ENCODE measurements around the gene LEMD1.

Gene LEMD1

GRCh38 chr1:205421798-205422197 is at the start of gene LEMD1:
LEMD1 (minus strand) TSS chr1:205422056; CDS start chr1:205420536, 1,520 bp downstream.
- H3K36me3 ChIP-seq (ENCODE audit: control insufficient read depth in 5 of 5, insufficient read depth in 5 of 5, low read length in 5 of 5) = no peaks in the 10 kb centered on the region
- peaks cover 3 to 12% (median 6%) of the 10 kb centered on the region in 5 donors for H3K27me3 ChIP-seq (ENCODE audit: control insufficient read depth in 5 of 5, insufficient read depth in 4 of 5, low read length in 5 of 5)
- H3K27ac ChIP-seq (ENCODE audit: low read depth, low read length) = no peak within 1 kb of the TSS
- H3K9me3 ChIP-seq (ENCODE audit: control insufficient read depth in 5 of 5, low read length in 5 of 5) = no peaks in the 10 kb centered on the region
- H3K4me1 ChIP-seq (ENCODE audit: control insufficient read depth in 5 of 5, insufficient read depth in 5 of 5, low read length in 5 of 5) = no peaks in the 10 kb centered on the region
- no peak within 1 kb of the TSS for H3K9ac ChIP-seq (ENCODE audit: low read length in 5 of 5)
- H3K4me3 ChIP-seq (ENCODE audit: low read depth in 1 of 5, low read length in 5 of 5) = no peak within 1 kb of the TSS

- Histone ChIP-seq H3K36me3 (ENCODE audit: control insufficient read depth in 5 of 5, insufficient read depth in 5 of 5, low read length in 5 of 5) (no peaks in the 10 kb centered on the region), H3K9me3 (ENCODE audit: control insufficient read depth in 5 of 5, low read length in 5 of 5) (peaks cover 0 to 8% (median 5%) of the 10 kb centered on the region in 5 donors), H3K27ac (ENCODE audit: low read depth, low read length) (no peak overlapping the region), H3K9ac (ENCODE audit: low read length in 5 of 5) (no peak overlapping the region), H3K4me3 (ENCODE audit: low read depth in 1 of 5, low read length in 5 of 5) (no peak overlapping the region), H3K4me1 (ENCODE audit: control insufficient read depth in 5 of 5, insufficient read depth in 5 of 5, low read length in 5 of 5) (peaks cover 2 to 12% (median 8%) of the 10 kb centered on the region in 5 donors), H3K27me3 (ENCODE audit: control insufficient read depth in 5 of 5, insufficient read depth in 4 of 5, low read length in 5 of 5) (peaks cover 8 to 30% (median 22%) of the 10 kb centered on the region in 5 donors)
Measured at GRCh38 chr1:205470131-205470530, 48.3 kb upstream of the LEMD1 start.

GRCh38 chr1:205466595-205467220 is 44.9 kb upstream of the LEMD1 start:
- H3K4me1 ChIP-seq (ENCODE audit: control insufficient read depth in 5 of 5, insufficient read depth in 5 of 5, low read length in 5 of 5) = peaks cover 2 to 12% (median 8%) of the 10 kb centered on the region in 5 donors
- H3K36me3 ChIP-seq (ENCODE audit: control insufficient read depth in 5 of 5, insufficient read depth in 5 of 5, low read length in 5 of 5) = no peaks in the 10 kb centered on the region
- H3K9ac ChIP-seq (ENCODE audit: low read length in 5 of 5) = no peak overlapping the region
- no peak overlapping the region for H3K4me3 ChIP-seq (ENCODE audit: low read depth in 1 of 5, low read length in 5 of 5)
- no peak overlapping the region for H3K27ac ChIP-seq (ENCODE audit: low read depth, low read length)
- no peaks in the 10 kb centered on the region for H3K9me3 ChIP-seq (ENCODE audit: control insufficient read depth in 5 of 5, low read length in 5 of 5)
- H3K27me3 ChIP-seq (ENCODE audit: control insufficient read depth in 5 of 5, insufficient read depth in 4 of 5, low read length in 5 of 5) = peaks cover 9 to 21% (median 13%) of the 10 kb centered on the region in 5 donors

GRCh38 chr1:205465392-205465791 is 43.5 kb upstream of the LEMD1 start:
- Histone ChIP-seq H3K27ac (ENCODE audit: low read depth, low read length) (no peak overlapping the region), H3K9ac (ENCODE audit: low read length in 5 of 5) (no peak overlapping the region), H3K4me3 (ENCODE audit: low read depth in 1 of 5, low read length in 5 of 5) (no peak overlapping the region), H3K36me3 (ENCODE audit: control insufficient read depth in 5 of 5, insufficient read depth in 5 of 5, low read length in 5 of 5) (no peaks in the 10 kb centered on the region), H3K4me1 (ENCODE audit: control insufficient read depth in 5 of 5, insufficient read depth in 5 of 5, low read length in 5 of 5) (peaks cover 2 to 12% (median 8%) of the 10 kb centered on the region in 5 donors), H3K27me3 (ENCODE audit: control insufficient read depth in 5 of 5, insufficient read depth in 4 of 5, low read length in 5 of 5) (peaks cover 10 to 24% (median 17%) of the 10 kb centered on the region in 5 donors), H3K9me3 (ENCODE audit: control insufficient read depth in 5 of 5, low read length in 5 of 5) (no peaks in the 10 kb centered on the region)

GRCh38 chr1:205458777-205459566 is 37.1 kb upstream of the LEMD1 start:
- Histone ChIP-seq H3K4me3 (ENCODE audit: low read depth in 1 of 5, low read length in 5 of 5) (no peak overlapping the region), H3K4me1 (ENCODE audit: control insufficient read depth in 5 of 5, insufficient read depth in 5 of 5, low read length in 5 of 5) (peaks cover 0 to 12% (median 8%) of the 10 kb centered on the region in 5 donors), H3K27ac (ENCODE audit: low read depth, low read length) (no peak overlapping the region), H3K9ac (ENCODE audit: low read length in 5 of 5) (no peak overlapping the region), H3K36me3 (ENCODE audit: control insufficient read depth in 5 of 5, insufficient read depth in 5 of 5, low read length in 5 of 5) (no peaks in the 10 kb centered on the region), H3K27me3 (ENCODE audit: control insufficient read depth in 5 of 5, insufficient read depth in 4 of 5, low read length in 5 of 5) (peaks cover 20 to 58% (median 52%) of the 10 kb centered on the region in 5 donors), H3K9me3 (ENCODE audit: control insufficient read depth in 5 of 5, low read length in 5 of 5) (no peaks in the 10 kb centered on the region)

GRCh38 chr1:205456868-205457745 is 35.3 kb upstream of the LEMD1 start:
- Histone ChIP-seq H3K36me3 (ENCODE audit: control insufficient read depth in 5 of 5, insufficient read depth in 5 of 5, low read length in 5 of 5) (no peaks in the 10 kb centered on the region), H3K9me3 (ENCODE audit: control insufficient read depth in 5 of 5, low read length in 5 of 5) (no peaks in the 10 kb centered on the region), H3K4me3 (ENCODE audit: low read depth in 1 of 5, low read length in 5 of 5) (peak overlapping the region in 2 of 5 donors; percentile 11 to 22), H3K9ac (ENCODE audit: low read length in 5 of 5) (no peak overlapping the region), H3K27me3 (ENCODE audit: control insufficient read depth in 5 of 5, insufficient read depth in 4 of 5, low read length in 5 of 5) (peaks cover 33 to 76% (median 67%) of the 10 kb centered on the region in 5 donors), H3K4me1 (ENCODE audit: control insufficient read depth in 5 of 5, insufficient read depth in 5 of 5, low read length in 5 of 5) (peaks cover 0 to 12% (median 8%) of the 10 kb centered on the region in 5 donors), H3K27ac (ENCODE audit: low read depth, low read length) (no peak overlapping the region)

- H3K4me3 ChIP-seq (ENCODE audit: low read depth in 1 of 5, low read length in 5 of 5) = peak overlapping the region in 2 of 5 donors; percentile 11 to 22
- H3K27me3 ChIP-seq (ENCODE audit: control insufficient read depth in 5 of 5, insufficient read depth in 4 of 5, low read length in 5 of 5) = peaks cover 38 to 80% (median 70%) of the 10 kb centered on the region in 5 donors
- no peaks in the 10 kb centered on the region for H3K9me3 ChIP-seq (ENCODE audit: control insufficient read depth in 5 of 5, low read length in 5 of 5)
- peaks cover 0 to 12% (median 8%) of the 10 kb centered on the region in 5 donors for H3K4me1 ChIP-seq (ENCODE audit: control insufficient read depth in 5 of 5, insufficient read depth in 5 of 5, low read length in 5 of 5)
- H3K27ac ChIP-seq (ENCODE audit: low read depth, low read length) = no peak overlapping the region
- no peak overlapping the region for H3K9ac ChIP-seq (ENCODE audit: low read length in 5 of 5)
- H3K36me3 ChIP-seq (ENCODE audit: control insufficient read depth in 5 of 5, insufficient read depth in 5 of 5, low read length in 5 of 5) = no peaks in the 10 kb centered on the region
Measured at GRCh38 chr1:205456383-205456867, 34.6 kb upstream of the LEMD1 start.

- no peaks in the 10 kb centered on the region for H3K36me3 ChIP-seq (ENCODE audit: control insufficient read depth in 5 of 5, insufficient read depth in 5 of 5, low read length in 5 of 5)
- peaks cover 0 to 12% (median 8%) of the 10 kb centered on the region in 5 donors for H3K4me1 ChIP-seq (ENCODE audit: control insufficient read depth in 5 of 5, insufficient read depth in 5 of 5, low read length in 5 of 5)
- no peak within 1 kb of the TSS for H3K27ac ChIP-seq (ENCODE audit: low read depth, low read length)
- peak within 1 kb of the TSS in 2 of 5 donors; percentile 11 to 22 for H3K4me3 ChIP-seq (ENCODE audit: low read depth in 1 of 5, low read length in 5 of 5)
- H3K9ac ChIP-seq (ENCODE audit: low read length in 5 of 5) = no peak within 1 kb of the TSS
- no peaks in the 10 kb centered on the region for H3K9me3 ChIP-seq (ENCODE audit: control insufficient read depth in 5 of 5, low read length in 5 of 5)
- H3K27me3 ChIP-seq (ENCODE audit: control insufficient read depth in 5 of 5, insufficient read depth in 4 of 5, low read length in 5 of 5) = peaks cover 43 to 79% (median 71%) of the 10 kb centered on the region in 5 donors
Measured at GRCh38 chr1:205455581-205456382, 33.9 kb upstream of the LEMD1 start, which contains the start of gene BLACAT1. BLACAT1 (minus strand) TSS chr1:205456045.

- H3K27ac ChIP-seq (ENCODE audit: low read depth, low read length) = no peak overlapping the region
- H3K4me3 ChIP-seq (ENCODE audit: low read depth in 1 of 5, low read length in 5 of 5) = no peak overlapping the region
- no peak overlapping the region for H3K9ac ChIP-seq (ENCODE audit: low read length in 5 of 5)
- peaks cover 47 to 81% (median 72%) of the 10 kb centered on the region in 5 donors for H3K27me3 ChIP-seq (ENCODE audit: control insufficient read depth in 5 of 5, insufficient read depth in 4 of 5, low read length in 5 of 5)
- H3K9me3 ChIP-seq (ENCODE audit: control insufficient read depth in 5 of 5, low read length in 5 of 5) = no peaks in the 10 kb centered on the region
- no peaks in the 10 kb centered on the region for H3K36me3 ChIP-seq (ENCODE audit: control insufficient read depth in 5 of 5, insufficient read depth in 5 of 5, low read length in 5 of 5)
- peaks cover 0 to 12% (median 8%) of the 10 kb centered on the region in 5 donors for H3K4me1 ChIP-seq (ENCODE audit: control insufficient read depth in 5 of 5, insufficient read depth in 5 of 5, low read length in 5 of 5)
Measured at GRCh38 chr1:205454903-205455335, 33.1 kb upstream of the LEMD1 start.

Data from subcutaneous abdominal adipose tissue (tissue), 5 donors.